T47D (cell line): ENCODE data around the gene TFCP2L1.

ENCODE experiments used
- DNase-seq, 2 experiments: peaks; one replicate each; pipeline versions ENCODE4 v3.0.0 to v3.0.0-alpha.2; 2011 to 2012; ENCODE audit warnings: low read depth in 1 of 2, low spot score in 1 of 2
- JUND ChIP-seq: IDR thresholded peaks from 2 replicates; pipeline ENCODE4 v1.6.1; 2012; ENCODE audit warnings: low read depth
- in situ Hi-C: cut with HindIII; loops from 2 replicates; pipeline ENCODE4 v1.10.0; 2016; ENCODE audit warnings: low sequenced_read_pairs, low pct_unique_long_range_greater_than_20kb

Gene TFCP2L1

DNA sequence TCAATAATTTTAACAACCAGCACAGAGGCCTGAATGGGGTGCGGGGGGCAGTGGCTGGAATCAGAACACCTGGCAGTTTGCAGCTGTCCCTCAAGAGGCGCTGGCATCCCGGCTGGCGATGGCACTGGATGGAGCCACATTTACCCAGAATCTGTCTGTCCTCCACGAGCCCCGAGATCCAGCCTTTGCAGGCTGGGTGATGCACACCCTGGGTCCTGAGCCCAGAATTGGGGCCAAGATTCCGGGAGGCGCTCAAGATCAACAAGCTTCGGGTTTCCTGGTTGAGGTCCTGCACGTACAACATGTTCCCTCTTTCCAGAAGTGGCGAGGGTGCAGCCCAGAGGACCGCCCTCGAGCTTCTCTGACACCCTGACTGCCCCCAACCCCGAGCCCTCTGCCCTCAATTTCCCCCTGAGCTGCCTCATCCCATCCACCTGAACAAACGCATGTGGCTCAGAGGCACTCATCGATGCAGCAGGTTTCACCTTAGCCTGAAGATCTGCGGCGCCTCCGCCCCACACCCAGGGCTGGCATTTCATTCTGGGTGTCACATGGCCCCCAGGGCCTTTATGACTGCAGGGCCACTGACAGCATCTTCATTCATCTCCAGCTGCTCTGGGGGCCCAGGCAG, 97.5 kb downstream of the TFCP2L1 start:
- TF ChIP-seq JUND: no peak
- in situ Hi-C loops: no loop called here
- no peak for DNase-seq

DNA sequence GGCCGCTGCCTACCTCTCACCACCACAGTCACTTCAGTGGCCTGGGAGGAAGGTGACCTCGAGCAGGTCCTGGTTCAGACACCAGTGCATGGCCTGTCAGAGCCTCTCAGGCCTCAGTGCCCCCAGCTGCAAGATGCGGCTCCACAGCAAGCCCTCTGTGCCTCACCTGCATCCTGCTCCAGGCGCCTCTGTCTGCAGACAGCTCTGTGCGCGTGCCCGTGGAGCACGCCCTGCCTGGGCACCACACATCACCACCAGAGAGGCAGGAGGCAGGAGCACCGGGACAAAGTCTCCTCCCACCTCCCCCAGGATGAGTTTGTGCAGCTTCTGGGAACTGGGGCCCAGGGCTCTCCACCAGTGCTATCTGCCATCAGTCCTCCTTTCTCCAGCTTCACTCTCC, 98.7 kb downstream of the TFCP2L1 start:
- in situ Hi-C loops: no loop called here
- no peak for DNase-seq
- TF ChIP-seq JUND: no peak

DNA sequence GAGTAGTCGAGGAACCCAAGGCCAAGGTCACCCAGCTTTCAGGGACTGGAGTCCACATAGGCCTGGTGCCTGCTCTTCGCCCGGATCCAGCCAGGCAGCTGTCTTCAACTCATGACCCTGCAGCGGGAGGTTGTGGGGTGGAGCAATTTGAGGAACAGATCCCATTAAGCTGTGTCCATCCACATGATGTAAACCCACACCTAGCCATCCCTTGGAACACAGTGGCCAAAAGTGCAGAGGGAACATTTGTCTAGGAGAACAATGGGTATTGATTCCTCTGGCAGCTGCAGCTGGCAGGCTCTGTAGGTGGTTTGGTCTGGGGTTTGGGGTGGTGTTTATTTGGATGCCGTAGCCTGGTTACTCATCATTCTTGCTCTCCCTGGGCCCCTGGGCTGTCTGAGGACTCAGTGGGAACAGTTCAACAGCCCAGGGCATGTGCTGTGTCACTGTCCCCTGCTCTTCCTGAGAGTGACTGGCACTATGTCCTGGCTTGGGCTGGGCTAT, 99.4 kb downstream of the TFCP2L1 start:
- in situ Hi-C loops: no loop called here
- TF ChIP-seq JUND: no peak
- DNase-seq: no peak

DNA sequence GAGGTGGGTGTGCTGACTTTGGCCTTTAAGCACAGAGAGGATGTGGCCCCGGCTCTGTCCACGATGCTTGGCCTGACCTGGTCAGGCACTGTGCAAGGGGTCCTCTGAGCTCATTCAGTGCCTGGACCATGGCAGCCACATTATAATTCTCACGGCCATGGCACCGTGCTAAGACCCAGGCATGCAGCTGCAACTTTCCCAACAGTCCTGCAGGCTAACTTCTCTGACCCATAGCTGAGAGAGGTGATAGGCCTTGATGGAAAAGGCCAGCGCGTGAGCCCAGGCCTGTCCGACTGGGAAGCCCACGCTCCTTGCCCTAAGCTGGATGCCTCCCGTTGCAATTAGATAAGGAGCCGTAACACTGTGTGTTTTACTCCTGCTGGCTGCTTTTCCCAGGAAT, 99.9 kb downstream of the TFCP2L1 start:
- in situ Hi-C loops: no loop called here
- TF ChIP-seq JUND: no peak
- DNase-seq: no peak

DNA sequence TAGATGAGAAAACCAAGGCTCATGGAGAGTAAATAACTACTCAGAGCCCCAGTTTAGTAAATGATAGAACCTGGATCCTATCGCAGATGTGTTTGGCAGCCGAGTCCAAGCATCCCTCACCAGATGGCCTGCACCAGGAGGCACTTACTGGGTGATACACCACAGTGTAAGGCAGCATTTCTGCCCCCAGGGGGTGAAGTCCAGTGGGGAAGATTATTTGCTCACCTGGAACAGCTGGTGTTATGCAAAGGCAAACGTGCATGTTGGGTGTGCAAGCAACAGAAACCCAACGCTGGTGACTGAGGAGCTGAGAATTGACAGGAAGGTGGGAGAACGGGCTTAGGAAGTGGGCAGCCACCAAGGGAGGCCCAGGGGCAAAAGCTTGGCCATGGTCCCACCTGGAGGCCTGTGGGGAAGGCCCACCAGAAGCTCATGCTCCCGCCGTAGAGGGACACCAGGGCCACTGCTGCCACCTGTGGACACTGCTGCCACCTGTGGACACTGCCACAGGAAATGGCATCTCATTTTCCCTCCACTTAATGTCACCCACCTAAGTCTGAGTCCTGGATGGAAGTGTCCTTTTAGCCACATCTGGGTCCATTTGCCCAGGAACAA, 100.6 kb downstream of the TFCP2L1 start:
- in situ Hi-C loops: no loop called here
- no peak for DNase-seq
- no peak for TF ChIP-seq JUND

DNA sequence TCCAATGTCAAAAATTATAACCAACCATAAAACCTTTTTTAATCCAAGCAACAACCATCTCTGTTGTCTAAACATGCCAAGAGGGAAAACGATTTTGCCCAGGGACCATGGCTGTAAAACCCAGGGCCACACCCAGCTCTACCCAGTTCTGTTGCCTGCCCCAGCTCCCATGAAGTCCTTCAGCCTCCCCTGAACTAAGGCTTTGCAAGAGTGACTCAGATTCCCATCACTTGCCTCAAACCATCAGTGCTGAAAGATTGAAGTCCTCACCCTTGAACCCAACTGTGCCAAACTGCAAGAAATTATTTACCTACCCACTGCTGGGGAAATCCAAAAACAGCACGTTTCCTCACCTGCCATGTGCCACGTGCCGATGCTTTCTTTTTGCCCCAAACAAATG, 102.5 kb downstream of the TFCP2L1 start:
- DNase-seq: no peak
- TF ChIP-seq JUND: no peak
- in situ Hi-C loops: no loop called here

DNA sequence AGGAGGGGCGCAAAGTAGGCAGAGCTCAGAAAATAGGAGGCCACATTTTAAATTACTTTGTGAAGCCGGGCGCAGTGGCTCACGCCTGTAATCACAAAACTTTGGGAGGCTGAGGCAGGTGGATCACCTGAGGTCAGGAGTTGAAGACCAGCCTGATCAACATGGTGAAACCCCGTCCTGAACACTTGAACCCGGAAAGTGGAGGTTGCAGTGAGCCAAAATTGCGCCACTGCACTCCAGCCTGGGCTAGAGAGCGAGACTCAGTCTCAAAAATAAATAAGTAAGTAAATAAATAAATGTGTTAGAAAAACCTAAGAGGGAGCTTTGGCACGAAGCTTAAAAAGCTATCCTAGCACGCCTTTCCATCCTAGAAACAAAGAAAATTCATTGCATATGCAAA, 105.5 kb downstream of the TFCP2L1 start:
- DNase-seq: no peak
- TF ChIP-seq JUND: no peak
- in situ Hi-C loops: no loop called here

DNA sequence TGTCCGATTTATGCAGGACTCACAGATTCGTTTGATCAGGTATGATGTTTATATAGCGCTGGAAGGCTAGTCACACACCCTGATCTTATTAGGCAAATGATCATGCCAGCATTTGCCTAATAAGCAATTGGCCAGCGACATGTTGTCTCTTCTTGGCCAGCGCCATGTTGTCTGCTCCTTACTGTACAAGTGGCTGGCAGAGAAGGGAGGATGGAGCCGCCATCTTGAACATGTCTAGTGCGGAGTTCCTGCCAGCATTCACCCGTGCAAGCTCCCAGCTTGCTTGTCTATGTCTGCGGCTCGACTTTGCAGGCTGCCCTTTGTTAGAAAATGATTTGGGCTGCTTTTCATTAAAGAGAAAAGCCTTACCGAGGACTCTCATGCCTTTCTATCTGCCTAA, 106.3 kb downstream of the TFCP2L1 start:
- TF ChIP-seq JUND: no peak
- in situ Hi-C loops: no loop called here
- no peak for DNase-seq

DNA sequence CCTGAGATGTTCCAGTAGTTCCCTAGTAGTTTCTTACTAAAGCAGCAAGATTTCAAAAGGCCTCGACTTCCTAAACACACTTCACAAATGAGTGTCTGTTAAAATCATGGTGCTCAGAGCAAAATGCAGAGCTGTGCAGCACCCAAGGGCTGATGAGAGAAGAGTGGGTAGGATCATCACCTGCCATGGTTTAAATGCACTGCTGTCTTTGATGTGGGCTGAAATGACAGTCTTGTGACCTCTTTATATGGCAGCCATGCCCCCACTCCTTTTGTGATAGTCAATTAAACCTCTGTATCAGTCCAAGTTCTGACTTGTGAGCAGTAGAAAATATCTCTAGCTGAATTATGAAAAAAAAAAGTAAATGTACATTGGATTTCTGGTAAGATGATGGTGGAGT, 107.1 kb downstream of the TFCP2L1 start:
- in situ Hi-C loops: no loop called here
- no peak for TF ChIP-seq JUND
- no peak for DNase-seq

DNA sequence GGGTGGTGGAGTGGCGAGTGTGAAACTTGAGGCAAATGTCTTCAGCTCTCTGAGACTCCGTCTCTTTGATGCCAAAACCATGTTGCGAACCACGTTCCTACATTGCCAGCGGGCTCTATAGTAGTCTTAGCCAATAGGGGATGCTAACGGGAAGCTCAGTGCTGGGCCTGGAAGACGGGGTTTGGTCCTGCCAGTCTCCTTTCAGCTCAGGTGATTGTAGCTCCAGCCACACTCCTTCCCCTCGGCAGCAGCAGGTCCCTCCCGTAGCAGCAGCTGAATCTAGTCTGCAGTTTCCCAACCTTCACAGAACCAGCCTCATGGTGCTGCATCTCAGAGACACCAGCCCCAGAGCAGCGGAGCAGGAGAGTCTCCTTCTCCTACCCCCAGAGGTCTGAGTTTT, 109.7 kb downstream of the TFCP2L1 start:
- no peak for TF ChIP-seq JUND
- in situ Hi-C loops: no loop called here
- DNase-seq: no peak

DNA sequence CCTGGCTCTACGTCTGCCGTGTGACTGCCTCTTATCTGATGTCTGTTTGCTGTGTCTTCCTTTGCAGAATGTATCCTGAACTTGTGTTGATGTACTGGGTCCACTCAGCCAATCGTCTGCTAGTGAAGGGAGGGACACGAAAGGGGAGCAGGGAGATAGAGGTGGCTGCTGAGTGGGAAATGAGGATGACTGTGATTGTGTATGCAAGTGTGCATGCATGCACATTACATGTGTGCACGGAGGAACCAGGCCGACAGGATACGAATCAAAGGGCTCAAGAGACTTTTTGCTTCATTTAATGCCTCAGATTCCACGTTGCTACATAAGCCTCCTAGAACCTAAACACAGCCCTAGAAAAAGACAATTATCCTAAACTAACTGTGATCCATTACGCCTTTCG, 111.2 kb downstream of the TFCP2L1 start:
- TF ChIP-seq JUND: no peak
- no peak for DNase-seq
- in situ Hi-C loops: no loop called here

DNA sequence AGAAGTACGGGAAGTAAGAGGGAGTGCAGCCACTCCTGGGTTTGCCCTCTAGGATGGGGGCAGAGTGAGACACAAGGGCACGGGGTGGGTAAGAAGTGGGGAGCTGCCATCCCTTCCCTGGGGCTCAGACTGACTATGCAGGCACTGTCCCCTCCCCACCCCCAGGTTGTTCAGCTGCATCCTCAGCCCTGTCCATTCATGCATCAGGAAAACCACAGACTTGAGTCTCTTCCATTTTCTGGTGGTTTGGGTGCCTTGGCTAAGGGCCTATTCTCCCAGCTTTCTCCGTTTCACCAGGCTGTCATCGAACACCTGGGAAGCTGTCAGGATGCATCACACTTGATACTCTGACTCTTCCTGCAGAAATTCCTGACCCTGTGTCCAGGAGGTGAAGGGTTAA, 111.9 kb downstream of the TFCP2L1 start:
- DNase-seq: no peak
- in situ Hi-C loops: no loop called here
- no peak for TF ChIP-seq JUND

DNA sequence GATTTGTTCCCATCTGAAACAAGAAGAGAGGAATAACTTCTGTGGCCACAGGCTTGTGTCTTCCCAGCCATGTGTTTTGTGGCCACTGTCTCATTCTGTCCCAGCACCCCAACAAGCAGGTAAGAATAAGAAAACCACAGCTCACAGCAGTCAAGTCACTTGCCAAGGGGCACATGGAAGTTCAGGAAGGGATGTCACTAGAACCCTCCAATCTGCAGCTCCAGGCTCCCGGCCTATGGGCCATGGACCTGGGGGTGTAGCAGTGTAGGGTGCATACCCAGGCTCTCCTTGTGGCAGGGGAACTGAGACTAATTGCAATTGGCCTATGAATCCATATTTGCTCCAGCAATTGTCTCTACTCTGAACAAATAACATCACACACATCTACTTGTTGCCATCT, 112.5 kb downstream of the TFCP2L1 start:
- no peak for DNase-seq
- no peak for TF ChIP-seq JUND
- in situ Hi-C loops: no loop called here

DNA sequence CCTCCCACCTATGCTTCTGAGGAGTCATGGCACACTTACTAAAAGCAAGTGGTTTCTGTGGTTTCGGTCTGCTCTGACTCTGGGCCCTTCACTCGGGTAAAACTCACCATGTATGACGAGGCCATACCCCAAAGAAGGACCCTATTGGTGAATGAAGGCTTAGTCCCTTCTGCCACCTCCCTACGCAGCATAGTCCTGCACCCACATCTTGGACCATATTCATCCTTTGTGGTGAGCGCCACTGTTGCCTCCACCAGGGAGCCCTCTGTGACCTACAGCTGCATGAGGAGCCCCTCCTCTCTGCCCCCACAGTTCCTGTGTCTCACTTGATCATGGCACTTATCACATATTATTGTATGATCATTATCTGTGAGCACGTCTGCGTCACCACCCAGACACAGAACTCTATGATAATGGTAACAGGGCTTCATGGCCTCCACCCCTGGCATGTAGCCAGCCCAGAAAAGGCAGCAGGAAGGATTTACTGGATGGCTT, 113.3 kb downstream of the TFCP2L1 start:
- no peak for DNase-seq
- in situ Hi-C loops: no loop called here
- TF ChIP-seq JUND: no peak
